ENCODE measurements around the gene C9orf50.

C9orf50 gene

GRCh38 chr9:129607027-129607387 is 13.9 kb downstream of the C9orf50 start:
- no peak for DNase-seq (ENCODE audit: low spot score in 2 of 2)
- Histone ChIP-seq H3K36me3 (replicated peaks) (no peaks in the 10 kb centered on the region), H3K27me3 (ENCODE audit: low read depth) (no peaks in the 10 kb centered on the region), H3K9me3 (no peaks in the 10 kb centered on the region), H3K4me3 (no peak overlapping the region), H3K4me1 (peaks cover 9% of the 10 kb centered on the region)
- in situ Hi-C loops (cut with MboI; ENCODE audit: low sequenced_read_pairs) = no loop called here

DNA sequence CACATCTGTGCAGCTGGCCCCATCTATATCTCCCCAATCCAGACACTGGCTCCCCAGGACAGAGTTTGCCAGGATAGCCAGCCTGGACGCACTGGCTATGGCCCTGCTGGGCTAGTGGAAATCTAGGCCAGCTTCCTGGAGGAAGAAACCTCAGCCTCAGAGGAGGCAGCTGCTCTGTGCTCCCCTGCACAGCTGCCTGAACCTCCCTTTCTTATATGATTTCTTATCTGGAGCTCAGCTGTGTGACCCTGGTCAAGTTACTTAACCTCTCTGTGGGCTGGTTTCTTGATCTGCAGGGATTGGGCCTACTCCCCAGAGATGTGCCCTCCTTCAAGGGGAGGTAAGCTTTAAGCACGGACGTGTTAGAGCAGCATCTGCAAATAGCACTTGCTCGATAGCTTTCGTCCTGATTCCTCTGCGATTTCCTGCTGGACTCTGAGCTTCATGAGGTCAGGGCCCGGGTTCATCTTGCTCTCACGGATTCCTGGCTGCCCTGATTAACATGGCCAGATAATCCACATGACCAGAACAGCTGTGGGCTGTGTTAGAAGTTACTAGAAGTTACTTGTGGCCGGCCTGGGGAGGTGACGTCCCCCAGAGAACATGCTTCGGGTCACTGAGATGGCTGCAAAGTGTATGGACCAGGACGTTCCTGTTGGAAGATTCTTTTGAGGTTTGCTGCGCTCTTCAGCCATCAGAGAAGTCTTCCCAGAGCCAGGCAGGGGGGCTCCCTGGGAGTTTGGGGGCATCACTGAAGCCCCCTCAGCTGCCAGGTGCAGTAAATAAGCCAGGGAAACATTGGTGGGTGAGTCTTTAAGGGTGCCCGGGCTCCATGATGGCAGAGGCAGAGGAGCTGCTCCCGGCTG is 14.5 kb downstream of the C9orf50 start:
- Histone ChIP-seq H3K4me3 (no peak overlapping the region), H3K27me3 (ENCODE audit: low read depth) (no peaks in the 10 kb centered on the region), H3K4me1 (peaks cover 9% of the 10 kb centered on the region), H3K36me3 (replicated peaks) (no peaks in the 10 kb centered on the region), H3K9me3 (no peaks in the 10 kb centered on the region)
- no peak for DNase-seq (ENCODE audit: low spot score in 2 of 2)
- in situ Hi-C loops (cut with MboI; ENCODE audit: low sequenced_read_pairs) = no loop called here

DNA sequence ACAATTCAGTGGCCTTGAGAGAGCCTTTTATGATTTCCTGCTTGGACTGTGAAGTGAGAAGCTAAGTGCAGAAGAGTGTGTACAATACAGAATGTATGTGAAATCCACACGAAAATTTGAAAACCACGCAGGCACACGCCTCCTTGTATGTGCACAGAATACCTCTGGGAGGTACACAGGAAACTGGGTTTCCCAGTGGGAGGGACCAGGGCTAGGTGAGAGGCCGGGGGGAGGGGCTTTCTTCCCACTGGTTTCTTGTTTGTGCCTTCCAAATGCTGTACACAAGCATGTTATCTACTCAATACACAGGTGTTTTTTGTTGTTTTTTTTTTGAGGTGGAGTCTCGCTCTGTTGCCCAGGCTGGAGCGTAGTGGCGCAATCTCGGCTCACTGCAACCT is 16.1 kb downstream of the C9orf50 start:
- Histone ChIP-seq H3K4me1 (peaks cover 5% of the 10 kb centered on the region; the same call in 1 of the 2 replicates), H3K36me3 (replicated peaks) (no peaks in the 10 kb centered on the region), H3K27me3 (ENCODE audit: low read depth) (no peaks in the 10 kb centered on the region), H3K4me3 (no peak overlapping the region), H3K9me3 (no peaks in the 10 kb centered on the region)
- in situ Hi-C loops (cut with MboI; ENCODE audit: low sequenced_read_pairs) = no loop called here
- DNase-seq (ENCODE audit: low spot score in 2 of 2) = no peak

GRCh38 chr9:129604056-129604765 is 16.7 kb downstream of the C9orf50 start:
- peaks cover 5% of the 10 kb centered on the region; the same call in 1 of the 2 replicates for H3K4me1 ChIP-seq
- H3K36me3 ChIP-seq (replicated peaks) = no peaks in the 10 kb centered on the region
- DNase-seq (ENCODE audit: low spot score in 2 of 2) = no peak
- H3K9me3 ChIP-seq = no peaks in the 10 kb centered on the region
- no peaks in the 10 kb centered on the region for H3K27me3 ChIP-seq (ENCODE audit: low read depth)
- no peak overlapping the region for H3K4me3 ChIP-seq
- in situ Hi-C loops (cut with MboI; ENCODE audit: low sequenced_read_pairs) = no loop called here

- Histone ChIP-seq H3K9me3 (no peaks in the 10 kb centered on the region), H3K4me1 (peaks cover 5% of the 10 kb centered on the region; the same call in 1 of the 2 replicates), H3K27me3 (ENCODE audit: low read depth) (no peaks in the 10 kb centered on the region), H3K36me3 (replicated peaks) (no peaks in the 10 kb centered on the region), H3K4me3 (no peak overlapping the region)
- peak in 1 of 2 experiments; percentile 39 for DNase-seq (ENCODE audit: low spot score in 2 of 2)
- in situ Hi-C loops (cut with MboI; ENCODE audit: low sequenced_read_pairs) = no loop called here
Measured at GRCh38 chr9:129602598-129603415, 18.1 kb downstream of the C9orf50 start.

- in situ Hi-C loops (cut with MboI; ENCODE audit: low sequenced_read_pairs) = no loop called here
- H3K9me3 ChIP-seq = no peaks in the 10 kb centered on the region
- no peaks in the 10 kb centered on the region for H3K27me3 ChIP-seq (ENCODE audit: low read depth)
- DNase-seq (ENCODE audit: low spot score in 2 of 2) = no peak
- H3K36me3 ChIP-seq (replicated peaks) = no peaks in the 10 kb centered on the region
- H3K4me3 ChIP-seq = no peak overlapping the region
- no peaks in the 10 kb centered on the region for H3K4me1 ChIP-seq
Measured at GRCh38 chr9:129601082-129601674, 19.7 kb downstream of the C9orf50 start.

DNA sequence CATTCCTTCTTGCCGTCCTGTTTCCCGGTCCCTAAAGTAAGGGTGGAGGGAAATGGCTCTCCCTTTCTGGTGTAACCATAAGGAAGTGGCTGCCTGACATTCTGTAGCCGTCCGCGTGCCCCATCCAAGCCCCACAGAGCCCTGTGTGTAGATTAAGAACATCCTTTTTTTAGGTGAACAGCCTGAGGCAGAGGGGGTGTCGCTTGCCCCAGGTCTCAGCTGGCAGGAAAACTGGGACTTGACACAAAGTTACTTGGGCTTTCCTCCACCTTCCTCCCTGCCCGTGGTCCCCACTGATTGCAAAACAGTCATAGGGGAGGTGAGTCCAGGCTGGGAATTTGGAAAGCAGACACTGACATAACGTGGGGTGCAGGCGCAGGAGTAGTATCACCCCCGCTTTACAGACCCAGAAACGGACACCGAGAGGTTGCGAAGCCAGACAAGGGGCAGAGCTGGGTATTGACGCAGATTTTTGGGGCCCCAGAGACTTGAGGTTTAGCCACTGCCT is 22.8 kb downstream of the C9orf50 start:
- DNase-seq (ENCODE audit: low spot score in 2 of 2) = no peak
- Histone ChIP-seq H3K36me3 (replicated peaks) (no peaks in the 10 kb centered on the region), H3K9me3 (no peaks in the 10 kb centered on the region), H3K27me3 (ENCODE audit: low read depth) (no peaks in the 10 kb centered on the region), H3K4me1 (no peaks in the 10 kb centered on the region), H3K4me3 (no peak overlapping the region)
- in situ Hi-C loops (cut with MboI; ENCODE audit: low sequenced_read_pairs) = no loop called here

DNA sequence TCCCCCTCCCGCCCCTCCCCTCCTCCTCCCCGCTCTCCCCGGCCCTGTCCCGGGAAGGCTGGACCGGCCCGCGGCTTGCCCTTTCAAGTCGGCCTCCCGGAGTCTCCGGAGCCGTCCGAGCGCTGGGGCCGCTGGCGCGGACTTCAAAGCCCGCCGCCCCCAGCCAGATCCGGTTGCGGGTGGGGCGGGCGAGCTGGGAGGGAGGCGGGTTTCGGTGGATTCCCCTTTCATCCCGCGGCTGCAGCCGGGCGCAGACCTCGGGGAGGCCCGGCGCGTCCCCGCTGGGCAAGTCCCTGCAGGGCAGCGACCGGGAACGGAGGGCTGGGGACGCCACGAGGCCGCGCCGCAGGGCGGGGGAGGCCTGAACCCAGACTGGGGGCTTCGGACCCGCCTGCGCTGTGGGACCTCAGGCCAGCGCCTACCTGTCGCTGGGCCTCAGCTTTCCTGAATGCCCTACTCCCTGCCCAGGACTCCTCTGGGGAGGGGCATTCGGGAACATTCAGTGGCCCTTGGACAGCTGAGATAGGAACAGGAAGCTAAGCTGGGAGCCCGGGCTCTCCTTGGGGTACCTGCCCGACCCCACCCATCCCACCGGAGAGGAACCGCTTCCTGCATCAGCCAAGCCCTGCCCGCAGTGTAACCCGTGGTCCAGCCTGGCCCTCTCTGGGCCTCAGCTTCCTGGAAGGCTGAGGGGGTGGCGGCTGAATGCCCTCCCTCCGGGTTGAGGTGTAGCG is 23.4 kb downstream of the C9orf50 start:
- in situ Hi-C loops (cut with MboI; ENCODE audit: low sequenced_read_pairs) = no loop called here
- no peak overlapping the region for H3K4me3 ChIP-seq
- H3K36me3 ChIP-seq (replicated peaks) = no peaks in the 10 kb centered on the region
- H3K9me3 ChIP-seq = no peaks in the 10 kb centered on the region
- no peak for DNase-seq (ENCODE audit: low spot score in 2 of 2)
- no peaks in the 10 kb centered on the region for H3K4me1 ChIP-seq
- H3K27me3 ChIP-seq (ENCODE audit: low read depth) = no peaks in the 10 kb centered on the region

GRCh38 chr9:129596541-129597331 is 24.2 kb downstream of the C9orf50 start:
- no peak overlapping the region for H3K4me3 ChIP-seq
- no peaks in the 10 kb centered on the region for H3K36me3 ChIP-seq (replicated peaks)
- H3K27me3 ChIP-seq (ENCODE audit: low read depth) = no peaks in the 10 kb centered on the region
- no peaks in the 10 kb centered on the region for H3K4me1 ChIP-seq
- in situ Hi-C loops (cut with MboI; ENCODE audit: low sequenced_read_pairs) = no loop called here
- H3K9me3 ChIP-seq = no peaks in the 10 kb centered on the region
- no peak for DNase-seq (ENCODE audit: low spot score in 2 of 2)

DNA sequence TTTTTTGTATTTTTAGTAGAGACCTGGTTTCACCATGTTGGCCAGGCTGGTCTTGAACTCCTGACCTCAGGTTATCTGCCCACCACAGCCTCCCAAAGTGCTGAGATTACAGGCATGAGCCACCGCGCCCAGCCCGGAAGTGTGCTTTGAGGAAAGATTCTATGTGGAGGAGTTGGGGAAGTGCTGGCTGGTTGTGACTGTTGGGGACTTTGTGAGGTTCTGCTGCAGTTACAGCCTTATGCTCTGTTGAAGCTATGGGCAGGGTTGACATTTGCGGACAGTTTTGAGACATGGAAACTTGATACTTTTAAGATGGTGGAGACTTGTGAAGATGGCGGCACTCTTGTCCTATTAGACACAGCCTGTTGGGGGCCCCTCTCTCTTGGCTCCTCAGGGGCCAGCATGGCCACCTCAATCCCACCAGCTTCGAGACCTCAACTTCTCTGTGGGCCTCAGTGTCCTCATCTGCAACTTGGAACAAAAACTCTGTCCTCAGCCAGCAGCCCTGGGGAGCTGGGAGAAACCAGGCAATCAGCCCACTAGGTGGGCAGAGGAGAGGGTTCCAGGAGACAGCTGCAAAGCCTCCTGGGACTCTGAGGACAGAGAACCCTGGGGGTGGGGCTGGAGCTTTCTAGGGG is 24.9 kb downstream of the C9orf50 start:
- Histone ChIP-seq H3K9me3 (no peaks in the 10 kb centered on the region), H3K27me3 (ENCODE audit: low read depth) (no peaks in the 10 kb centered on the region), H3K4me3 (no peak overlapping the region), H3K4me1 (no peaks in the 10 kb centered on the region), H3K36me3 (replicated peaks) (no peaks in the 10 kb centered on the region)
- in situ Hi-C loops (cut with MboI; ENCODE audit: low sequenced_read_pairs) = no loop called here
- DNase-seq (ENCODE audit: low spot score in 2 of 2) = no peak

DNA sequence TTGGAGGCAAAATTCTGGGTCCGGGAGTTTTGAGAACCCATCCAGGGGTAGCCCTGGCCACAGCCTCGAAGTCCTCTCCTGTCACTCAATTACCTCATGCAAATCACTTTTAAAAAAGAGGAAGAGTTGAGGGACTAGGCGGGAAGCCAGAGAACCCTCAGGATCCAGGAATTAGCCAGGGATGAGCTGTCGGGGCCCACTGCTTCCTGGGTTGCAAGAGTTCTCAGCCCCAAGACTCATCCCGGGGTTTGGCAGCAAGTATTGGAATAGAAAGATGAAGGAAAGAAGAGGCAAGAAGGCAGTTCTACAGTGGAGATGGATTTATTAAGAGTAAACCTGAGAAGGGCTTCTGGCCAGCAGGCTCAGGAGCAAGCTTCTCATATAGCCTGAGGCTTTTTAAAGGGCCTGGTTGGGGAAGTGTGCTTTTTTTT is 25.6 kb downstream of the C9orf50 start:
- Histone ChIP-seq H3K4me1 (no peaks in the 10 kb centered on the region), H3K4me3 (no peak overlapping the region), H3K9me3 (no peaks in the 10 kb centered on the region), H3K36me3 (replicated peaks) (no peaks in the 10 kb centered on the region), H3K27me3 (ENCODE audit: low read depth) (no peaks in the 10 kb centered on the region)
- in situ Hi-C loops (cut with MboI; ENCODE audit: low sequenced_read_pairs) = no loop called here
- DNase-seq (ENCODE audit: low spot score in 2 of 2) = no peak

DNA sequence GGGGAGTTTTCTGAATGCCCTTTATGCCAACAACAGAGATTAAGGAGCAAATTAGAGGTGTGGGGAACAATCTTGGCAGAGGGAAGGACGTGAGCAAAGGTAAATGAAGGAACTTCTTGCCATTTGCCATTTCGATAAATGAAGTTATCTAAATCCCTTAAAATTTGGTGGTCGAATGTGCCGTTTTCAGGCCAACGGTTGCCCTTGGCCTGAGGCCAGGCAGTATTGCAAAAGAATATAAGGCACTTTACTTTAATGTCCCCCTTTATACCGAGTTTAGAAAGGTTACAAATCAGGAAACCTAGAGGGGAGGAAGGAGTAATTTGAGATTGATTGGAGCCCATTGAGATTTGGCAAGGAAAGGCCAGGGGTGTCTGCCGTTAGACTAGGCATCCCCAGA is 26.3 kb downstream of the C9orf50 start:
- in situ Hi-C loops (cut with MboI; ENCODE audit: low sequenced_read_pairs) = no loop called here

More for the DNA sequence above, 26.3 kb downstream of the C9orf50 start:
- no peaks in the 10 kb centered on the region for H3K27me3 ChIP-seq (ENCODE audit: low read depth)
- H3K4me3 ChIP-seq = no peak overlapping the region
- no peaks in the 10 kb centered on the region for H3K9me3 ChIP-seq
- no peaks in the 10 kb centered on the region for H3K36me3 ChIP-seq (replicated peaks)
- DNase-seq (ENCODE audit: low spot score in 2 of 2) = no peak
- no peaks in the 10 kb centered on the region for H3K4me1 ChIP-seq

All from HAP-1 (cell line).